Left forelimb (tissue), 1 donor: ENCODE data around the gene RBM11.
"Not testable (repeated sequence)": the region's sequence is repeated elsewhere in the genome, so short reads cannot be mapped to it uniquely, and the experiment has no call there.

Experiments
- DNase-seq: peaks from one replicate; pipeline ENCODE4 v3.0.0-alpha.2; 2018; ENCODE audit warnings: low spot score

Gene RBM11, protein sequence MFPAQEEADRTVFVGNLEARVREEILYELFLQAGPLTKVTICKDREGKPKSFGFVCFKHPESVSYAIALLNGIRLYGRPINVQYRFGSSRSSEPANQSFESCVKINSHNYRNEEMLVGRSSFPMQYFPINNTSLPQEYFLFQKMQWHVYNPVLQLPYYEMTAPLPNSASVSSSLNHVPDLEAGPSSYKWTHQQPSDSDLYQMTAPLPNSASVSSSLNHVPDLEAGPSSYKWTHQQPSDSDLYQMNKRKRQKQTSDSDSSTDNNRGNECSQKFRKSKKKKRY

DNA sequence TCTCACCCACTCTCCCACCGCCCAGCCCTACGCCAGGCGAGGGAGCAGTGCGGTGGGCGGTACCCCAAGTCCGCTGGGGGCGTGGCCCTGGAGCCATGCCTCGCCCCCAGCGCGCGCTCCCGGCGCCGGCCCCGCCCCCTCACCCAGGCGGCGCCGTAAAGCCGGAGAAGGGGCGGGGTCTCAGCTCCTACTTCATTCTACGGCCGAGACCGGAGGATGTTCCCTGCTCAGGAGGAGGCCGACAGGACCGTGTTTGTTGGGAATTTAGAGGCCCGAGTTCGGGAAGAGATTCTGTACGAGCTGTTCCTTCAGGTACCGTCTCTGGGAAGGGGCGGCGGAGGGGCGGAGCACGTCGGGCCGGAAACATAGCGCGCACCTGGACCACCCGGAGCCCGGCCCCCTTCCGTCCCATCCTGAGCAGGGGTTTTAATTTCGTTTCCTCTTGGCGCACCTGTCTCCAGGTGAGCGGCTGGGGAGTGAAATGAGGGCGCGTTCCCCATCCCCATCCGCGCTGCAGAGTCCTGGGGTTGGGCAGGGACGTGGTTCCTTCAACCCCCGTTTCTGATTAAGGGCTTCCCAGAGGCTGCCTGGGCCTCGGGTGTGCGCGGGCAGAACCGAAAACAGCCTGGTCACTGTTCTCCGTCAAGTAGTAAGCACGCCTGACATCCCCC, at the start of gene RBM11:
Gene RBM11, plus strand, starts transcription at position 187 of the 671 bp plus-strand sequence. Its CDS starts 30 bp downstream, at position 217.
- peak; percentile 70 for DNase-seq

DNA sequence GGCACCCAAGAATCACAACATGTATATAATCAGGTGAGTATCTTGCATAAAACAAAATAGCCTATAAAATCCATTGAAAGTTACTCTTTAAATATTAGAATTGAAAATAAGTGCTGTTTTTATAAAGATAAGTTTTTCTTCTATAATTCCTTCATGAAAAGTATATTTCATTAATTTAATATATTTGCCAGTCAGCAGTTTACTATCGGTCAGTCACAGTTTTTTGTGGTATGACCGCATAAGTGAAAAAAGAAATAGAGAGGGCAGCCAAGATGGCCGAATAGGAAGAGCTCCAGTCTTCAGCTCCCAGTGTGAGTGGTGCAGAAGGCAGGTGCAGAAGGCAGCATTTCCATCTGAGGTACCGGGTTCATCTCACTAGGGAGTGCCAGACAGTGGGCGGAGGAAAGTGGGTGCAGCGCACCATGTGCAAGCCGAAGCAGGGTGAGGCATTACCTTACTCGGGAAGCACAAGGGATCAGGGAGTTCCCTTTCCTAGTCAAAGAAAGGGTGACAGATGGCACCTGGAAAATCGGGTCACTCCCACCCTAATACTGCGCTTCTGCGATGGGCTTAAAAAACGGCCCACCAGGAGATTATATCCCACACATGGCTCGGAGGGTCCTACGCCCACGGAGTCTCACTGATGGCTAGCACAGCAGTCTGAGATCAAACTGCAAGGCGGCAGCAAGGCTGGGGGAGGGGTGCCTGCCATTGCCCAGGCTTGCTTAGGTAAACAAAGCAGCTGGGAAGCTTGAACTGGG, 49.3 kb upstream of the RBM11 start:
- not testable (repeated sequence) for DNase-seq

DNA sequence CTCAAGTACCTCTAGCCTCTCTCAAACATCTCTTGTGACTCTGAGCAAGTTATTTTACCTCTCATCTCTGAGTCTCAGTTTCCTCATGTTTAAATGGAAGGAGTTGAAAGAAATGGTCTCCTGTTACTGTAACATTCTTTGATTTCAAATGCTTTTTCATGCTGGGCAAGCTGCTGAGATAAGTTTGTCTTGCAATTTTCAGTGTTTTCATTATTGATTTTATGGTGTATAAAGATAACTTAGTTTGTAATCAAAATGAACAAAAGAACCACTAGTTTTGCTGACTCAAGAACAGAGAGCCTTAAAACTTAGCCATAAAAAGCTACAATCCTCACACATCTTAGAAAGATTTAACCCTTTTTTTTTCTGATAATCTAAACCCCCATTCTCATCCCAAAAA, 9.7 kb upstream of the RBM11 start:
- DNase-seq = no peak

DNA sequence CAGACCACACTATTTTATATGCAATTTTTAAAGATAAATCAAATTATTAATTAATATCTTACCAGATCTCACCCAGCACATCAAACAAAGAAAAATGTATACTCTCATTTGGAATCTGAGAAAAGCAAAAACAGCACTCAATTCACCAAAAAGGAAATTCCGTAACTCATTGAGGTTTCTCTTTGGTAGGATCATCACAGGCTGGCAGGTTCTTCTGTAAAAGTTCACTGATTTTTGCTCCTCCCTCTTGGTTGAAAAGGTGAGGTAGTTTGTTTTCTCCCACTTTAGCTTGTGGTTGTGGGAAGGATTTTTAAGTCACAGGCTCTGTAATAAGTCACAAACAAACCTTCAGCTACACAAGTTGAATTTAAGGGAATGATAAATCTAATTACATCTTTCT, 5.2 kb upstream of the RBM11 start, which contains the start of gene LIPI:
Gene LIPI, minus strand, starts transcription at position 218 of the 400 bp plus-strand sequence. Its CDS starts 110 bp downstream, at position 108.
- DNase-seq = no peak

DNA sequence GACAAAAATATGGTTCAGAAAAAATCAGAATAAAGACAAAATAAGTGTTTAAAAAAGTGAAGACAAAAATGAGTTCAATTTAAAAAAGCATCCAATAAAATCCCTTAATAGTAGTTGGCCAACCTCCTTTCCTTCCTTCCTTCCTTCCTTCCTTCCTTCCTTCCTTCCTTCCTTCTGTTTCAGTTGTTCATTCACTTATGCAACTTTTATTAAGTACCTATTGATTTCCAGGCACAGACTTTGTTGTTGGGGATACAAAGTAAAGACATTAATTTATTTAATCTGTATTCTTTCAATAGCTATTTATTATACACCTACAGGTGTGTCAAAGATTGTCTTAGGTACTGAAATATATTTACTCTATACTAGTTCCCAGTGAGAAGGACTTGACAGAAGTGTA, 2.8 kb upstream of the RBM11 start:
- no peak for DNase-seq

DNA sequence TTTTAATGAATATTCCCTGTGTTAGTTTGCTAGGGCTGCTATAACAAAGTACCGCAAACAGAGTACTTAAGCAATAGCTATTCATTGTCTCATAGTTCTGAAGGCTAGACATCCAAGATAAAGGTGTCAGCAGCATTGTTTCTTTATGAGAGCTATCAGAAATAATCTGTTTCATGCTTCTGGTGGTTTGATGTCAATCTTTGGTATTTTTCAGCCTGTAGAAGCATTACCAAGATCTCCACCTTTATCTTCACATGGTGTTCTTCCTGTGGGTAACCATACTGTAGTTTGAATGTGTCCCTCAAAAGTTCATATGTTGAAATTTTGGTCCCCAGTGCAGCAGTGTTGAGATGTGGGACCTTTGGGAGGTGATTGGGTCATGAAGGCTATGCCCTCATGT, 7.4 kb downstream of the RBM11 start:
- no peak for DNase-seq

DNA sequence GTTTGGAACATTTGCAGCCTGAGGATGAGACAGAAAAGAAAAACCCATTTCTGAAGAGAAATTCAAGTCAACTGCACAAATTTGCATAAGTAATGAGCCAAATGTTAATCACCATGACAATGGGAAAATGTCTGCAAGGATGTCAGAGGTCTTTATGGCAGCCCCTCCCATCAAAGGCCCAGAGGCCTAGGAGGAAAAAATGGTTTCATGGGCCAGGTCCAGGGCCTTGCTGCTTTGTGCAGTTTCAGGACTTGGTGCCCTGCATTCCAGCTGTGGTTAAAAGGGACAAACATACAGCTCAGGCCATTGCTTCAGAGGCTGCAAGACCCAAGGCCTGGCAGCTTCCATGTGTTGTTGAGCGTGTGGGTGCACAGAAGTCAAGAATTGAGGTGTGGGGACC, 13.4 kb downstream of the RBM11 start:
- no peak for DNase-seq

DNA sequence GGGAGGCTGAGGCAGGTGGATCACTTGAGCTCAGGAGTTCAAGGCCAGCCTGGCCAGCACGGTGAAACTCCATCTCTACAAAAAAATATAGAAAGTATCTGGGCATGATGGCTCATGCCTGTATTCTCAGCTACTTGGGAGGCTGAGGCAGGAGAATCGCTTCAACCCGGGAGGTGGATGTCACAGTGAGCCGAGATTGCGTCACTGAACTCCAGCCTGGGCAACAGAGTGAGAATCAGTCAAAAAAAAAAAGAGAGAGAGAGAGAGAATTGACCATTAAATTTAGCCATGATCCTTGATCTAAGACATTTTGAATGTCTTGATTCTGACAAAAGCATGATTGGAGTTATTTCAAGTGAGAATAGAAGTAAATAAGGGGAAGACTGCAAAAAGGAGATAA, 19.1 kb downstream of the RBM11 start:
- no peak for DNase-seq

DNA sequence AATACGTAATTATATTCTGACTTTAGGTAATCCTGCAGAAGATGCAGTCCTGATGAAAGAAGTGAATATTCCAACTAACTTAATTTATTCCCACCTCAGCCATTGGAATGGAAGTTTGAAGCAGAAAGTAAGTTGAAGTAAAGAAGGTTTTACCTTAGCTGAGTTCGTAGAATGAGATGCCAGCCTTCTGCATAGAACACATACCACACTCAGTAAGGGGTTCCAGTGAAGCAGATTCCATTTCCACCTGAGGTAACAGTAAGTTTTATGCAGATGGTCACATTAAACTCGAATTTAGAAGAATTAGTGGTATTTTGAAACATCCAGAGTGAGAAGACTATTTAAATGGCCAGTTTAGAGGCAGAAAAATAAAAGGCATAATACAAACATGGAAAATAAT, 20.2 kb downstream of the RBM11 start:
- DNase-seq = no peak

DNA sequence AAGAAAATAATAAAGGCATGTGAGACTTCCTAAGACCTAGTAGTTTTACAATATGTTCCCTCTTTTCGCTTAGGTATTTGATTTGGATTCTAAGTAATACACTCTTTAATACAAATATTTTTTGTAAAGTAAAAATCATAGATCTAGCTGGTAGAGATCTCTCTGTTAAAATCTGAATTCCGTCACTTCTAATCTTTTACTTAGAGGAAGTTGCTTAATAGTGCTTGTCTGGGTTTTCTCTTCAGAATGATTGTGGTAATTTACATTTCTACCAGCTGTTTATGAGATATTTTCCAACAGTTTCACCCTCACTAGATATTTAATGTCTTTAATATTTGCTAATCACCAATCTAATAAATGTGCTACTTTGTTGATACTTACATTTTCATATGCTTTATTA, 23.3 kb downstream of the RBM11 start:
- no peak for DNase-seq

DNA sequence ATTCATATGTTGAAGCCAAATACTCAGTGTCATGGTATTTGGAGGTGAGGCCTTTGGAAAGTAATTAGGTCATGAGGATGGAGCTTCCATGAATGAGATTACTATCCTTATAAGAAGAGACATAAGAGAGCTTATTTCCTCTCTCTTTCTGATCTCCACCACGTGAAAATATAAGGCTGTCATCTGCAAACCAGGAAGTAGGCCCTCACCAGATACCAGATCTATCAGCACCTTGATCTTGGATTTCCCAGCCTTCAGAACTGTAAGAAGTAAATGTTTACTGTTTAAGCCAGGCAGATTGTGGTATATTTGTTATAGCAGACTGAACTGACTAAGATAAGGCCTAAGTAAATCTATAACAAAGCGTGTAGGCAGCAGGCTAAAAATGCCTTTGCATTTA, 25.3 kb downstream of the RBM11 start:
- DNase-seq = no peak

DNA sequence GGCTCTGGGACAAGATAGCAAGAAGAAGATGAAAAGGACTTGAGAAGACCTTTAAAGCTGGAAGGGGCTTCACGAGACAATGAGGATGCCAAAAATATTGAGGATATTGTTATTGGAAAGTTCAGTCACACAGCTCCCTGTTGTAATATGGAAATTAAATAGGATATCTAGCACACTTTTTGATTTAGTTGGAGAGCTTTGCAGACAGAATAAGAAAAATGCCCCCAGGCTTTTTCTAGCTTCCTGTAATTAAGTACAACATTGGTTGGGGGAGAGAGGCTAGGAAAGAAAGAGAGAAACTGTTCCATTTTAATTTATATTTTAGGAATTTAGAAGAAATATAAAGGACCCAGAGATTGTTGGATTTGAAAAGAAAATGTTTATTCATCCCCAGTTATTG, 27.5 kb downstream of the RBM11 start:
- DNase-seq = no peak

DNA sequence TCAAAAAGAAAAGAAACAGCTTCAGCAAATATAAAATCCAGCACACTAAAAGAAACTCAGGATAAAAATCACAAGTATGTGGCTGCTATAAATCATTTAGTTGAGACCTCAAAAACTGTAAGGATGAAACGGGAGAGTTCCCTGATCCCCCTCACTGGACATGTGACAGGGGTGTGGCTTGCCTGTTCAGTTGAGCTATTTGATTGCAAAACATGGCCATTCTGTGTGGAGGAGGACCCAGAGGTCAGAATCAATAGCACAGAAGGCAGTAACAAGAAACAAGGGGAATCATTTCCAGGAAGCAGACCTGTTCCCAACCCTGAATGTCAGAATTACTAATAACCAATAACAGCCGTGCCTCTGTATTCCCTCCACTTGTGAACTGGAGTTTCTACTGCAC, 27.9 kb downstream of the RBM11 start:
- DNase-seq = no peak

DNA sequence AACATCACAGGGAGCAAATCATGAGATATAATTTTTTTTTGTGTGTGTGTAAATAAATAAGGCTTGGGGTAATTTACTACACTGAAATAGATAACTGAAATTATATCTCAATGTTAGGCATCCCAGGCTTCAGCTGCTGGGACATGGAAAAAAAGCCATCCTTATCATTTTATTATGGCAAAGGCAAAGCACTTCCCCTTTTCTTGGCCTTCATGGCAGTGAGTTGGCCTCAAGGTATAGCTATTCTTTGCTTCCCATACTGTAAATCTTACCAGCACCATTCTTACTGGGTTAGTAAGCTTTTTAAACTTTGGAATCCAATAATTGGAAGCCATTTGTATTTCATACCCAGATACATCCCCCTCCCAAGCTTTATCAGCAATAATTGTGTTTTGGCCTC, 29.0 kb downstream of the RBM11 start:
- DNase-seq = no peak

DNA sequence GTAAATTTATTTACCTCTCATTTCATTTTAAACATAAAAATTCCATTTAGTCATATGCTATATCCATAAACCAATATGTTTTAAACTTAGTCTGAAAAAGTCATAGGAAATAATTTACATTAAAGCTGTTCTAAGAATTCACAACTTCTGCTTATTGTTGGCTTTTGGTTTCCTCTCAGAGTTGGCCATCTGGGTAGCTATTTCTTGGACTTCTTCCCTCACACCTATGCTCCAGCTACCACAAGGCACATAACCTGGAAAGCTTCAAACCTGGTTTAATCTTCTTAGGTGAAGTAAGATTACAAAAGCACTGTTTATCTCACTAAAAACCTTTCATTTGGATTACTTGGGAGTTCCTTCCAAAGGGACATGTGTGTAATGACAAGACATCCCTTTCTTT, 29.8 kb downstream of the RBM11 start:
- DNase-seq = no peak

DNA sequence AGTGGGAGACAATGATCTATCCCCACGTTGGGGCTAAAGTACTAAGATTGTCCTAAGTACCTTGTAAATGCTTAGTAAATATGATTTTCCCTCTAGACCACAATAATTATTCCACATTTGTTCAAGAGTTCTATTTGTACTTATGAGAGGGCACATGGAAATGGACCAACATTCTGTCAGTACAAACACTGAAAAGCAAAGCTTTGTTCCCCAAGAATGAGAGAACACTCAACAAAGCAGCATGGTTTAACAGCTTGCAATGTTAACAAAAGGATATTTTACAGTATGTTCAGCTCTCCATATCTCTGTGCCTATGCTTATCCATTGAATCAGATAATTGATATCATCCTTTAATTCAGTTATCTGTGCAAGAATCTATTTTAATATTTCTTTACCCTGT, 35.4 kb downstream of the RBM11 start:
- DNase-seq = no peak

DNA sequence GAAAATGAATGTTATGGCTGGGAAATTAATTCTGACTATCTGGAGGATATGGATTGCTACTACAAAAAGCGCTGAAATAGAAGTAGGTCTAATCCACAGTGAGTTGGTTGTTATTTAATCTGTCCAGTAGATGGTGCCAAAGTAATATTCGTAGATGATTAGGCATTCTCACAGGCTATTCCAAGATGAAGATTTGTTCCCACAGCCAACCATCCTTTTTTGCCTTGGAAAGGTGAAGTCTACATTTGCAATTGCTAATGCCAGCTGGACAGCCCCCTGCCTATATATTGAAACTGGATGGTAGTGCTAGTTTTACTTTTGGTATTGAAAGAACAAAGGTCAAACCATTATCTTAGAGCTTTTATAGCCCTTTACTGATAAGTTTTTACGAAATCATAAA, 43.8 kb downstream of the RBM11 start:
- no peak for DNase-seq

DNA sequence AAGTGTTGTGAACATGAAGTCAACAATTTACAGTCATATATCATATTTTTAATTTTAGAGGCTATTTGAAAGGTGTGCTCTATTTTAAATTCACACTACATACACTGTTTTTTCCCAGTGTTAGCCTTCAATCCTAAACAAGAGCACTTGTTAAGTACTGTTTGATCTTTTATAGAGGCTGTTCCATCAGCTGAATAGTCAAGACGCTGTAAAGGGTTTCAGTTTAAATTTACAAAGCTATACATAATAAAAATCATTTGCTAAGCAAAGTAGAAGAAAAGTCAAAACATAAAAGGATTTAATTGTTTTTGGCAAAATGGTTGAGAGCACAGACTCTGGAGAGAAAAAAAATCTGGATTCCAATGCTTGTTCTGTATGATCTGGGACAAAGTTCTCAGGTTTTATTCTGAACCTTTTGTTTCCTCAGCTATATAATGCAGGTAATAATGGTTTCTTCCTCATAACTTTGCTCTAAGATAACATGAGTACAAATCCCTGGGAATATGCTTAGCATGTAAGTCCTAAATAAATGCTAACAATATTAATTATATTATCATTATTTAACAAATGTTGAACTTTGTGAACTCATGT, 44.3 kb downstream of the RBM11 start:
- no peak for DNase-seq

DNA sequence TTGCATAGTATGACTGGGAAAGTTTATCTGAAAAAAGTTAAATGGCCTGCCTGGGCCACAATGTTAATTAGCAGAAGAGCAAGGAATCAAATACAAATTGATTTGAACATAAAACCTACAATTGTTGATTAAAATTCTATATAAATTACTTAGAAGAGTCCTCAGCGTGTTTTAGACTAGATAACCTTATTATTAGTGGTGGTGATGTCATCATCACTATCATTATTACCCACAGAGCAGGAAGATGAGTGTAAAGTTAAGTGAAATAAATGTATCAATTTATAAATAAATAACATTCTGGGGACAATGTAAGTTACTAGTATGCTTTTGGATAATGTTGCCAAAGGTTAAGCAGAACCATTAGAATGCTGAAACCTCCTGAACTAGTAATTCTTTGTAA, 46.1 kb downstream of the RBM11 start:
- DNase-seq = no peak

DNA sequence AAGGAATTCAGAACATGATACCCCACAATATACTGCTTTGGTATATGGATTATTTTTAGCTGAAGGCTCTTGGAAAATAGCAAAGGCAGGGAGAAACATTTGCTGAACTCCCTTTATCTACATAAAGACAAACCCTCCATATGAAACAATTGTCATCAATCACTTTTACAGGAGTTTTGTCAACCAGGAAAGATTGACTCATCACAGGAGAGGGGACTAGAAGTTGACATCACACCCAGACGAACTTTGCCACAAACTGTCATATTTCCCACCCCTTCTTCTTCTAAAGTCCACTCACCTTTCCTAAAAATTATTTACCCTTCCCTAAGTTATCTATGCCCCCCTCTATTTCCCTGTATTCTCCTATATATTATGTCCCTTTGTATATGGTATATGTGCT, 47.9 kb downstream of the RBM11 start:
- DNase-seq = no peak

DNA sequence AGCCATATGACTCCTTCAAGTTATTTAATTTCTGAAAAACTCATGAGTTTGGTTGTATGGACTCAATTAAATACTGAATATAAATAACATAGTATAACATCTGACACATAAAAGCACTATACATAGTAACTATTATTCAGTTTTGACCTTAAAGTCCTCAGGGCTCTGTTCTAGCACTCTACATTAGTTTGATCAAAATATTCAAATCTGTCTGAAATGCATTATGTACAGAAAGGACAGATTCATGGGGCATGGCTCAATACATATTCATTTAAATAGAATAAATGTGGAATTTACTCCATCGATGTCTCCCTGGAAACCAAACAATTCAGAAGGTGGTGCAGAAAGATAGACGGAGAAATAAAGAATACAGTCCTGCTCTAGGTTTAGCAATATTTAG, 49.1 kb downstream of the RBM11 start:
- no peak for DNase-seq

DNA sequence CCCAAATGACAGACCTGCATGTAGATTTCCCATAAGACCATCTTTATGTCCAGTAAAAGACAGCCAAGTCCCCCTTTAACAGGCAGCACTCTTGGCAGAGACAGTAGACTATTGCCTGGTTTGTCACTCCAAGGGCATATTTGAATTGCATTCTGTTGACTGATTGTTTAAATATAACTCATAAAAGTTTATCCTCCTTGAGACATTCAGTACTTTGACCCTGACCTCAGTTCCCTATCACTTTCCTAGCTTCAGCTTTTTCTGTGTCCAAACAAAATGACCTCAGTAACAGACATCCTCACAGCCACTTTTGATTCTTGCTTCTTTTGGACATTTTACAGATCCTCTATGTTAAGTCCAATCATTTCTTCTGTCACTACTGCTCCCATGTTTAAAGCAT, 51.1 kb downstream of the RBM11 start:
- DNase-seq = no peak

DNA sequence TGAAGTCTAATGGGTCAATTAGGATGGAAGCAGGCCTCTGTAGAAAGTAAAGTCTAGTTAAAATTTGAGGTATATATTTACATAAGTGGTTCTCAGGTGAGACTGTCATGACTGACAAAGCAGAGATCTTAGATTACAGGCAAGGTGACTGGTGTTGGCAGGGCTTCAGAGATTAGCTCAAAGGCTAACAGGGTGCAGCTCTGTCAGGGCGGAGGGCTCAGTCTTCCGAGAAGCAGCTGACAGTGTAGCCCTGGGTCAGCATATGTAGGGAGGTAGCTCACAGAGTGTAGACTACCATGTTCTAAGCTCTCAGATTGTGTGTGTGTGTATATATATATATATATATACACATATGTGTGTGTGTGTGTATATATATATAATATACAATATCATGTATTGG, 54.7 kb downstream of the RBM11 start:
- DNase-seq = no peak
